Measurements from ENCODE around the gene MRFAP1L1. TPM values are rescaled to one million over a fixed set of nuclear protein-coding genes. Genes with fewer than 3 reads are reported as not detected.

Gene MRFAP1L1
- total and polyA plus RNA-seq, 9 of the 15 experiments (the other 6 are each of a cell fraction or from before 2014, with no cell fraction given) = 37.6 to 111 (median 83.8) TPM

DNA sequence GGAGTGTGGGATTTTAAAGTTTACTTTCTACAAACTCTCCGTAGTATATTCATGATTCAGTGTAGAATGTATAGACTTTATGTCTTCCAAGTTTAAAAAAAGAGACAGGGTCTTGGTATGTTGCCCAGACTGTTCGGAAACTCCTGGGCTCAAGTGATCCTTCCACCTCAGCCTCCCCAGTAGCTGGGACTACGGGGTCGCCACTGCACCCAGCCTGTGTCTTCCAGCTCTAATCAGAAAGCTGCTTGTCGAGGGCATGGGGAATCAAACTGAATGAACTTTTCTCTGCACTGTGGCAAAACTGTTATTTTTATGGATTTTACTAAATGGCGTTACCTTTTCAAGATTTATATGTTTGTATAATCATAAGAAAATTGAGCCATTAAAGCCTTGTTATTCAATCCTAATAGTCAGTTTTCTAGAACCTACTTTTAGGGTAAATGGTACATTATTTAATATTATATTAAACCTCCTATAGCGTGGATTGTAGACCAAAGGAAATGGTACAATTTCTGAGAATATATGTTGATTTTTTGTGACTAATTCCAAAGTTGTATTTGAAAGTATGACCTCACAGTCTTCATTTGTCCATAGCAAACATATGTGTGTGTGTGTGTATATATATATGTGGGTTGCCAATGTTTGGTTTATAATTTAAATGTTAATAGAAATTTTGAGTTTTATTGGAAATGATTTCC is 7.4 kb upstream of the MRFAP1L1 start (continued):
- 0 out of 4 replicates have a peak, but pooled peaks of 1 of the 2 experiments have one; percentile 49 for TF ChIP-seq CSDE1 (IDR thresholded peaks at IDR 0.05)
- no peak for TF ChIP-seq POLR2AphosphoS2 (IDR thresholded peaks at IDR 0.05; ENCODE audit: low read length)
- TF ChIP-seq PHF8 (IDR thresholded peaks at IDR 0.05; ENCODE audit: borderline replicate concordance, low read length) = no peak
- TF ChIP-seq SMARCE1 (IDR thresholded peaks at IDR 0.05) = 0 out of 2 replicates have a peak, but pooled peaks have one; percentile 7
- TF ChIP-seq, protein P1, sequence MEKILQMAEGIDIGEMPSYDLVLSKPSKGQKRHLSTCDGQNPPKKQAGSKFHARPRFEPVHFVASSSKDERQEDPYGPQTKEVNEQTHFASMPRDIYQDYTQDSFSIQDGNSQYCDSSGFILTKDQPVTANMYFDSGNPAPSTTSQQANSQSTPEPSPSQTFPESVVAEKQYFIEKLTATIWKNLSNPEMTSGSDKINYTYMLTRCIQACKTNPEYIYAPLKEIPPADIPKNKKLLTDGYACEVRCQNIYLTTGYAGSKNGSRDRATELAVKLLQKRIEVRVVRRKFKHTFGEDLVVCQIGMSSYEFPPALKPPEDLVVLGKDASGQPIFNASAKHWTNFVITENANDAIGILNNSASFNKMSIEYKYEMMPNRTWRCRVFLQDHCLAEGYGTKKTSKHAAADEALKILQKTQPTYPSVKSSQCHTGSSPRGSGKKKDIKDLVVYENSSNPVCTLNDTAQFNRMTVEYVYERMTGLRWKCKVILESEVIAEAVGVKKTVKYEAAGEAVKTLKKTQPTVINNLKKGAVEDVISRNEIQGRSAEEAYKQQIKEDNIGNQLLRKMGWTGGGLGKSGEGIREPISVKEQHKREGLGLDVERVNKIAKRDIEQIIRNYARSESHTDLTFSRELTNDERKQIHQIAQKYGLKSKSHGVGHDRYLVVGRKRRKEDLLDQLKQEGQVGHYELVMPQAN (IDR thresholded peaks at IDR 0.05; ENCODE audit: borderline replicate concordance) = no peak
- no peak for TF ChIP-seq ZNF695 (CRISPR knock-in tag; IDR thresholded peaks at IDR 0.05)
- no peak for TF ChIP-seq ZNF583 (CRISPR knock-in tag; IDR thresholded peaks at IDR 0.05)
- TF ChIP-seq SRSF7 (optimal IDR thresholded peaks at IDR 0.05; ENCODE audit: low read depth, low read length) = no peak
- TF ChIP-seq ZNF197 (CRISPR knock-in tag; IDR thresholded peaks at IDR 0.05; ENCODE audit: low read depth) = no peak
- TF ChIP-seq ARNT (IDR thresholded peaks at IDR 0.05) = 0 out of 4 replicates have a peak, but pooled peaks of 1 of the 2 experiments have one; percentile 26
- TF ChIP-seq, protein P2, sequence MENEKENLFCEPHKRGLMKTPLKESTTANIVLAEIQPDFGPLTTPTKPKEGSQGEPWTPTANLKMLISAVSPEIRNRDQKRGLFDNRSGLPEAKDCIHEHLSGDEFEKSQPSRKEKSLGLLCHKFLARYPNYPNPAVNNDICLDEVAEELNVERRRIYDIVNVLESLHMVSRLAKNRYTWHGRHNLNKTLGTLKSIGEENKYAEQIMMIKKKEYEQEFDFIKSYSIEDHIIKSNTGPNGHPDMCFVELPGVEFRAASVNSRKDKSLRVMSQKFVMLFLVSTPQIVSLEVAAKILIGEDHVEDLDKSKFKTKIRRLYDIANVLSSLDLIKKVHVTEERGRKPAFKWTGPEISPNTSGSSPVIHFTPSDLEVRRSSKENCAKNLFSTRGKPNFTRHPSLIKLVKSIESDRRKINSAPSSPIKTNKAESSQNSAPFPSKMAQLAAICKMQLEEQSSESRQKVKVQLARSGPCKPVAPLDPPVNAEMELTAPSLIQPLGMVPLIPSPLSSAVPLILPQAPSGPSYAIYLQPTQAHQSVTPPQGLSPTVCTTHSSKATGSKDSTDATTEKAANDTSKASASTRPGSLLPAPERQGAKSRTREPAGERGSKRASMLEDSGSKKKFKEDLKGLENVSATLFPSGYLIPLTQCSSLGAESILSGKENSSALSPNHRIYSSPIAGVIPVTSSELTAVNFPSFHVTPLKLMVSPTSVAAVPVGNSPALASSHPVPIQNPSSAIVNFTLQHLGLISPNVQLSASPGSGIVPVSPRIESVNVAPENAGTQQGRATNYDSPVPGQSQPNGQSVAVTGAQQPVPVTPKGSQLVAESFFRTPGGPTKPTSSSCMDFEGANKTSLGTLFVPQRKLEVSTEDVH (IDR thresholded peaks at IDR 0.05; ENCODE audit: low read depth, partially characterized antibody) = no peak
- TF ChIP-seq, protein P3, sequence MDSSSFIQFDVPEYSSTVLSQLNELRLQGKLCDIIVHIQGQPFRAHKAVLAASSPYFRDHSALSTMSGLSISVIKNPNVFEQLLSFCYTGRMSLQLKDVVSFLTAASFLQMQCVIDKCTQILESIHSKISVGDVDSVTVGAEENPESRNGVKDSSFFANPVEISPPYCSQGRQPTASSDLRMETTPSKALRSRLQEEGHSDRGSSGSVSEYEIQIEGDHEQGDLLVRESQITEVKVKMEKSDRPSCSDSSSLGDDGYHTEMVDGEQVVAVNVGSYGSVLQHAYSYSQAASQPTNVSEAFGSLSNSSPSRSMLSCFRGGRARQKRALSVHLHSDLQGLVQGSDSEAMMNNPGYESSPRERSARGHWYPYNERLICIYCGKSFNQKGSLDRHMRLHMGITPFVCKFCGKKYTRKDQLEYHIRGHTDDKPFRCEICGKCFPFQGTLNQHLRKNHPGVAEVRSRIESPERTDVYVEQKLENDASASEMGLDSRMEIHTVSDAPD (CRISPR knock-in tag; IDR thresholded peaks at IDR 0.05) = no peak
- TF ChIP-seq NFE2 (IDR thresholded peaks at IDR 0.05; ENCODE audit: low read depth) = no peak
- TF ChIP-seq CCAR2 (IDR thresholded peaks at IDR 0.05; ENCODE audit: low read depth, low read length) = no peak
- TF ChIP-seq ZNF609 (CRISPR knock-in tag; IDR thresholded peaks at IDR 0.05; ENCODE audit: borderline replicate concordance) = no peak
- 0 out of 2 replicates have a peak, but pooled peaks have one; percentile 7 for TF ChIP-seq NCOR1 (IDR thresholded peaks at IDR 0.05)
